Mononuclear cell (primary cell): ENCODE measurements around the gene DNAJC15. TPM values are rescaled to one million over a fixed set of nuclear protein-coding genes. Genes with fewer than 3 reads are reported as not detected.

Experiments used
- H3K27me3 ChIP-seq: 2 replicates; pipeline ENCODE4 v1.6.0; 2011; ENCODE audit warnings: low read length, control low read depth; ENCODE audit not compliant: insufficient read depth
- H3K4me1 ChIP-seq: 2 replicates; pipeline ENCODE4 v1.5.1; 2011; ENCODE audit warnings: mild to moderate bottlenecking, low read length, control low read depth; ENCODE audit not compliant: insufficient read depth
- H3K4me3 ChIP-seq: 2 replicates; pipeline ENCODE4 v1.5.1; 2011; ENCODE audit warnings: mild to moderate bottlenecking, low read length, moderate library complexity
- H3K9me3 ChIP-seq: 2 replicates; pipeline ENCODE4 v1.5.1; 2011; ENCODE audit warnings: low read depth, mild to moderate bottlenecking, control low read depth, low read length
- total RNA-seq: library from RNA; depleted of rRNA; stranded (reverse); fragments of >200 nt; gene quantifications from one replicate; pipeline ENCODE4 v1.2.3, GENCODE V29; 2012

The DNAJC15 gene
- total RNA-seq, 1 donor: 11.1 TPM

- Histone ChIP-seq H3K9me3 (no peaks in the 10 kb centered on the region), H3K27me3 (no peaks in the 10 kb centered on the region)
Measured at GRCh38 chr13:43110658-43111057, 87.3 kb downstream of the DNAJC15 start.

GRCh38 chr13:43111559-43112400 lies 88.4 kb downstream of the DNAJC15 start:
- H3K4me3 ChIP-seq: no peak overlapping the region
- H3K4me1 ChIP-seq: no peaks in the 10 kb centered on the region
- H3K27me3 ChIP-seq: no peaks in the 10 kb centered on the region
- no peaks in the 10 kb centered on the region for H3K9me3 ChIP-seq

More at GRCh38 chr13:43110658-43111057, 87.3 kb downstream of the DNAJC15 start:
- H3K4me3 ChIP-seq: no peak overlapping the region
- H3K4me1 ChIP-seq: no peaks in the 10 kb centered on the region

- Histone ChIP-seq H3K27me3 (no peaks in the 10 kb centered on the region), H3K4me3 (no peak overlapping the region), H3K4me1 (no peaks in the 10 kb centered on the region), H3K9me3 (no peaks in the 10 kb centered on the region)
Measured at GRCh38 chr13:43113603-43114002, 90.2 kb downstream of the DNAJC15 start.

GRCh38 chr13:43114504-43114903 lies 91.1 kb downstream of the DNAJC15 start:
- H3K4me1 ChIP-seq: no peaks in the 10 kb centered on the region
- H3K9me3 ChIP-seq: no peaks in the 10 kb centered on the region
- H3K27me3 ChIP-seq: no peaks in the 10 kb centered on the region
- no peak overlapping the region for H3K4me3 ChIP-seq

GRCh38 chr13:43115141-43115540 lies 91.8 kb downstream of the DNAJC15 start:
- H3K27me3 ChIP-seq: no peaks in the 10 kb centered on the region
- H3K9me3 ChIP-seq: no peaks in the 10 kb centered on the region
- H3K4me1 ChIP-seq: no peaks in the 10 kb centered on the region
- no peak overlapping the region for H3K4me3 ChIP-seq

- H3K9me3 ChIP-seq: no peaks in the 10 kb centered on the region
- H3K4me3 ChIP-seq: no peak overlapping the region
- H3K4me1 ChIP-seq: no peaks in the 10 kb centered on the region
- H3K27me3 ChIP-seq: no peaks in the 10 kb centered on the region
Measured at GRCh38 chr13:43116242-43116641, 92.9 kb downstream of the DNAJC15 start.

- no peaks in the 10 kb centered on the region for H3K9me3 ChIP-seq
- H3K4me1 ChIP-seq: no peaks in the 10 kb centered on the region
- no peak overlapping the region for H3K4me3 ChIP-seq
- H3K27me3 ChIP-seq: no peaks in the 10 kb centered on the region
Measured at GRCh38 chr13:43118521-43118920, 95.1 kb downstream of the DNAJC15 start.

GRCh38 chr13:43119206-43119605 lies 95.8 kb downstream of the DNAJC15 start:
- H3K9me3 ChIP-seq: no peaks in the 10 kb centered on the region
- no peaks in the 10 kb centered on the region for H3K4me1 ChIP-seq
- no peak overlapping the region for H3K4me3 ChIP-seq
- no peaks in the 10 kb centered on the region for H3K27me3 ChIP-seq

GRCh38 chr13:43122791-43123190 lies 99.4 kb downstream of the DNAJC15 start:
- Histone ChIP-seq H3K4me3 (no peak overlapping the region), H3K9me3 (no peaks in the 10 kb centered on the region), H3K27me3 (no peaks in the 10 kb centered on the region), H3K4me1 (peaks cover 1% of the 10 kb centered on the region)

- Histone ChIP-seq H3K27me3 (no peaks in the 10 kb centered on the region), H3K4me3 (no peak overlapping the region), H3K9me3 (no peaks in the 10 kb centered on the region), H3K4me1 (peaks cover 5% of the 10 kb centered on the region)
Measured at GRCh38 chr13:43123856-43124255, 100.5 kb downstream of the DNAJC15 start.

GRCh38 chr13:43124490-43124889 lies 101.1 kb downstream of the DNAJC15 start:
- Histone ChIP-seq H3K27me3 (no peaks in the 10 kb centered on the region), H3K4me3 (no peak overlapping the region), H3K9me3 (no peaks in the 10 kb centered on the region), H3K4me1 (peaks cover 5% of the 10 kb centered on the region)

- Histone ChIP-seq H3K27me3 (no peaks in the 10 kb centered on the region), H3K4me3 (no peak overlapping the region), H3K9me3 (no peaks in the 10 kb centered on the region), H3K4me1 (peaks cover 5% of the 10 kb centered on the region)
Measured at GRCh38 chr13:43126420-43126819, 103.0 kb downstream of the DNAJC15 start.

GRCh38 chr13:43127103-43127798 lies 103.9 kb downstream of the DNAJC15 start:
- Histone ChIP-seq H3K9me3 (no peaks in the 10 kb centered on the region), H3K4me3 (no peak overlapping the region), H3K4me1 (peaks cover 5% of the 10 kb centered on the region), H3K27me3 (no peaks in the 10 kb centered on the region)

GRCh38 chr13:43127827-43128226 lies 104.4 kb downstream of the DNAJC15 start:
- Histone ChIP-seq H3K9me3 (no peaks in the 10 kb centered on the region), H3K4me1 (peaks cover 5% of the 10 kb centered on the region), H3K4me3 (no peak overlapping the region), H3K27me3 (no peaks in the 10 kb centered on the region)

GRCh38 chr13:43128504-43128961 lies 105.1 kb downstream of the DNAJC15 start:
- Histone ChIP-seq H3K9me3 (no peaks in the 10 kb centered on the region), H3K27me3 (no peaks in the 10 kb centered on the region), H3K4me3 (no peak overlapping the region), H3K4me1 (peaks cover 5% of the 10 kb centered on the region)
